ENCODE data around the gene HEXD. TPM values are rescaled to one million over a fixed set of nuclear protein-coding genes. Genes with fewer than 3 reads are reported as not detected.

HEXD gene
- total RNA-seq, 4 donors from 2014 or later = 13.9 to 31.9 (median 19.1) TPM

GRCh38 chr17:82424863-82425159, 6.7 kb downstream of the HEXD start:
- peaks cover 0 to 48% of the 10 kb centered on the region in 2 donors for H3K36me3 ChIP-seq
- no peak overlapping the region for H3K27ac ChIP-seq
- ATAC-seq = no peak
- TF ChIP-seq POLR2A (IDR thresholded peaks at IDR 0.05) = no peak
- TF ChIP-seq, protein P1, sequence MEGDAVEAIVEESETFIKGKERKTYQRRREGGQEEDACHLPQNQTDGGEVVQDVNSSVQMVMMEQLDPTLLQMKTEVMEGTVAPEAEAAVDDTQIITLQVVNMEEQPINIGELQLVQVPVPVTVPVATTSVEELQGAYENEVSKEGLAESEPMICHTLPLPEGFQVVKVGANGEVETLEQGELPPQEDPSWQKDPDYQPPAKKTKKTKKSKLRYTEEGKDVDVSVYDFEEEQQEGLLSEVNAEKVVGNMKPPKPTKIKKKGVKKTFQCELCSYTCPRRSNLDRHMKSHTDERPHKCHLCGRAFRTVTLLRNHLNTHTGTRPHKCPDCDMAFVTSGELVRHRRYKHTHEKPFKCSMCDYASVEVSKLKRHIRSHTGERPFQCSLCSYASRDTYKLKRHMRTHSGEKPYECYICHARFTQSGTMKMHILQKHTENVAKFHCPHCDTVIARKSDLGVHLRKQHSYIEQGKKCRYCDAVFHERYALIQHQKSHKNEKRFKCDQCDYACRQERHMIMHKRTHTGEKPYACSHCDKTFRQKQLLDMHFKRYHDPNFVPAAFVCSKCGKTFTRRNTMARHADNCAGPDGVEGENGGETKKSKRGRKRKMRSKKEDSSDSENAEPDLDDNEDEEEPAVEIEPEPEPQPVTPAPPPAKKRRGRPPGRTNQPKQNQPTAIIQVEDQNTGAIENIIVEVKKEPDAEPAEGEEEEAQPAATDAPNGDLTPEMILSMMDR (IDR thresholded peaks at IDR 0.05) = no peak
- no peak for TF ChIP-seq EP300 (IDR thresholded peaks at IDR 0.05)
- no peak for TF ChIP-seq POLR2AphosphoS5 (IDR thresholded peaks at IDR 0.05)
- no peaks in the 10 kb centered on the region for H3K27me3 ChIP-seq
- no peak overlapping the region for H3K4me3 ChIP-seq
- 89 to 100% methylated on average over 2 of the region's 2 CpGs for WGBS, 2 donors (ENCODE audit: low coverage in 1 of 2)
- peaks cover 0 to 11% (median 0%) of the 10 kb centered on the region in 3 donors for H3K9me3 ChIP-seq
- peaks cover 0 to under 1% (median 0%) of the 10 kb centered on the region in 3 donors for H3K4me1 ChIP-seq

- Histone ChIP-seq H3K27ac (no peak overlapping the region), H3K9me3 (no peaks in the 10 kb centered on the region), H3K4me1 (no peaks in the 10 kb centered on the region), H3K36me3 (peaks cover 0 to 32% of the 10 kb centered on the region in 2 donors), H3K4me3 (no peak overlapping the region), H3K27me3 (no peaks in the 10 kb centered on the region)
- TF ChIP-seq EP300 (IDR thresholded peaks at IDR 0.05) (no peak), POLR2AphosphoS5 (IDR thresholded peaks at IDR 0.05) (no peak)
- TF ChIP-seq, protein P1 (IDR thresholded peaks at IDR 0.05) = no peak
- no peak for ATAC-seq
- 100% methylated on average over 1 of the region's 3 CpGs for WGBS, 2 donors (ENCODE audit: low coverage in 1 of 2)
These were observed 10.4 kb downstream of the HEXD start for GRCh38 chr17:82428546-82428945.

- Histone ChIP-seq H3K9me3 (no peaks in the 10 kb centered on the region), H3K4me1 (no peaks in the 10 kb centered on the region), H3K4me3 (no peak overlapping the region), H3K27ac (no peak overlapping the region), H3K27me3 (no peaks in the 10 kb centered on the region), H3K36me3 (peaks cover 0 to 38% of the 10 kb centered on the region in 2 donors)
- ATAC-seq = no peak
- no peak for TF ChIP-seq POLR2AphosphoS5 (IDR thresholded peaks at IDR 0.05)
- no peak for TF ChIP-seq POLR2A (IDR thresholded peaks at IDR 0.05)
- no peak for TF ChIP-seq EP300 (IDR thresholded peaks at IDR 0.05)
- TF ChIP-seq, protein P1 (IDR thresholded peaks at IDR 0.05) = no peak
- 37% methylated on average over 3 of the region's 7 CpGs; no CpG with 5 or more reads in 1 of the 2 donors for WGBS, 2 donors (ENCODE audit: low coverage in 1 of 2)
These were observed 11.7 kb downstream of the HEXD start for GRCh38 chr17:82429824-82430223.

- peaks cover 0 to 60% of the 10 kb centered on the region in 2 donors for H3K36me3 ChIP-seq
- no peak for TF ChIP-seq POLR2A (IDR thresholded peaks at IDR 0.05)
- no peak for TF ChIP-seq POLR2AphosphoS5 (IDR thresholded peaks at IDR 0.05)
- TF ChIP-seq EP300 (IDR thresholded peaks at IDR 0.05) = no peak
- TF ChIP-seq, protein P1 (IDR thresholded peaks at IDR 0.05) = no peak
- H3K27me3 ChIP-seq = no peaks in the 10 kb centered on the region
- ATAC-seq = no peak
- no peak overlapping the region for H3K27ac ChIP-seq
- no peaks in the 10 kb centered on the region for H3K9me3 ChIP-seq
- WGBS, 2 donors (ENCODE audit: low coverage in 1 of 2) = 85 to 88% methylated on average over 2 to 7 of the region's 8 CpGs
- H3K4me1 ChIP-seq = no peaks in the 10 kb centered on the region
- H3K4me3 ChIP-seq = no peak overlapping the region
These were observed 13.9 kb downstream of the HEXD start for GRCh38 chr17:82432017-82432416.

GRCh38 chr17:82433560-82434215, 15.5 kb downstream of the HEXD start:
- no peaks in the 10 kb centered on the region for H3K27me3 ChIP-seq
- no peak for TF ChIP-seq EP300 (IDR thresholded peaks at IDR 0.05)
- TF ChIP-seq POLR2A (IDR thresholded peaks at IDR 0.05) = no peak
- TF ChIP-seq, protein P1 (IDR thresholded peaks at IDR 0.05) = no peak
- no peak for TF ChIP-seq POLR2AphosphoS5 (IDR thresholded peaks at IDR 0.05)
- ATAC-seq = no peak
- 91% methylated on average over 6 of the region's 32 CpGs; no CpG with 5 or more reads in 1 of the 2 donors for WGBS, 2 donors (ENCODE audit: low coverage in 1 of 2)
- no peaks in the 10 kb centered on the region for H3K4me1 ChIP-seq
- no peak overlapping the region for H3K4me3 ChIP-seq
- no peaks in the 10 kb centered on the region for H3K9me3 ChIP-seq
- no peak overlapping the region for H3K27ac ChIP-seq
- peaks cover 0 to 61% of the 10 kb centered on the region in 2 donors for H3K36me3 ChIP-seq
